Loucy (cell line): ENCODE data around the gene EPHA6.

Experiments
- CTCF ChIP-seq: fragments of 200-600 bp; sonication (generic); conservative IDR thresholded peaks from 2 replicates; pipeline ENCODE4 v1.5.1; 2014; ENCODE audit warnings: mild to moderate bottlenecking, antibody characterized with exemption, low read length
- EZH2phosphoT487 ChIP-seq: fragments of 200-600 bp; IDR thresholded peaks from 2 replicates; pipeline ENCODE4 v1.6.1; 2018; ENCODE audit warnings: antibody characterized with exemption, mild to moderate bottlenecking, moderate library complexity, borderline replicate concordance

- no peak for TF ChIP-seq CTCF
- TF ChIP-seq EZH2phosphoT487, result no peak
Observed at GRCh38 chr3:97765336-97765735, 950.9 kb downstream of the EPHA6 start.
